Muscle layer of duodenum (tissue), 2 donors: ENCODE measurements around the gene RPL29.

ENCODE experiments used
- H3K27ac ChIP-seq: one replicate; pipeline ENCODE4 v1.7.0; 2013; ENCODE audit warnings: mild to moderate bottlenecking, low read length
- H3K27me3 ChIP-seq: one replicate; pipeline ENCODE4 v1.7.0; 2013; ENCODE audit warnings: low read depth, mild to moderate bottlenecking, control low read depth, low read length
- H3K36me3 ChIP-seq, 2 donors: one replicate each; pipeline ENCODE4 v1.7.0; 2013; ENCODE audit warnings: low read length in 2 of 2, control low read depth in 1 of 2, mild to moderate bottlenecking in 1 of 2; ENCODE audit not compliant: insufficient read depth in 2 of 2, control insufficient read depth in 1 of 2
- H3K4me1 ChIP-seq, 2 donors: one replicate each; pipeline ENCODE4 v1.7.0; 2013; ENCODE audit warnings: low read length in 2 of 2, mild to moderate bottlenecking in 2 of 2, control low read depth in 1 of 2, moderate library complexity in 1 of 2; ENCODE audit not compliant: insufficient read depth in 2 of 2, control insufficient read depth in 1 of 2
- H3K4me3 ChIP-seq, 2 donors: one replicate each; pipeline ENCODE4 v1.7.0; 2013; ENCODE audit warnings: low read length in 2 of 2, low read depth in 1 of 2, mild to moderate bottlenecking in 1 of 2
- H3K9me3 ChIP-seq, 2 donors: one replicate each; pipeline ENCODE4 v1.7.0; 2013; ENCODE audit warnings: low read length in 2 of 2, control low read depth in 1 of 2, mild to moderate bottlenecking in 1 of 2; ENCODE audit not compliant: control insufficient read depth in 1 of 2
- donor health status: healthy.

RPL29 gene

GRCh38 chr3:52024765-52025452 is 29.2 kb upstream of the RPL29 start:
- Histone ChIP-seq H3K36me3 (no peaks in the 10 kb centered on the region), H3K27me3 (no peaks in the 10 kb centered on the region), H3K27ac (no peak overlapping the region), H3K9me3 (no peaks in the 10 kb centered on the region), H3K4me3 (no peak overlapping the region), H3K4me1 (peaks cover 8 to 18% of the 10 kb centered on the region in 2 donors)

- Histone ChIP-seq H3K9me3 (no peaks in the 10 kb centered on the region), H3K4me1 (peaks cover 8 to 24% of the 10 kb centered on the region in 2 donors), H3K36me3 (no peaks in the 10 kb centered on the region), H3K27ac (no peak overlapping the region), H3K4me3 (no peak overlapping the region), H3K27me3 (no peaks in the 10 kb centered on the region)
These were observed 28.4 kb upstream of the RPL29 start for GRCh38 chr3:52023860-52024764.

- Histone ChIP-seq H3K9me3 (no peaks in the 10 kb centered on the region), H3K36me3 (no peaks in the 10 kb centered on the region), H3K4me3 (no peak overlapping the region), H3K27ac (peak overlapping the region; percentile 39), H3K4me1 (peaks cover 8 to 24% of the 10 kb centered on the region in 2 donors), H3K27me3 (no peaks in the 10 kb centered on the region)
These were observed 27.5 kb upstream of the RPL29 start for GRCh38 chr3:52023101-52023770.

GRCh38 chr3:52022323-52023100 is 26.8 kb upstream of the RPL29 start:
- no peaks in the 10 kb centered on the region for H3K27me3 ChIP-seq
- peaks cover 8 to 24% of the 10 kb centered on the region in 2 donors for H3K4me1 ChIP-seq
- H3K27ac ChIP-seq = peak overlapping the region; percentile 39
- no peaks in the 10 kb centered on the region for H3K9me3 ChIP-seq
- no peaks in the 10 kb centered on the region for H3K36me3 ChIP-seq
- no peak overlapping the region for H3K4me3 ChIP-seq

GRCh38 chr3:52021489-52022268 is 26.0 kb upstream of the RPL29 start:
- Histone ChIP-seq H3K36me3 (no peaks in the 10 kb centered on the region), H3K4me1 (peaks cover 8 to 24% of the 10 kb centered on the region in 2 donors), H3K4me3 (no peak overlapping the region), H3K27me3 (no peaks in the 10 kb centered on the region), H3K27ac (no peak overlapping the region), H3K9me3 (no peaks in the 10 kb centered on the region)

GRCh38 chr3:52020796-52021195 is 25.1 kb upstream of the RPL29 start:
- H3K27me3 ChIP-seq = no peaks in the 10 kb centered on the region
- no peak overlapping the region for H3K4me3 ChIP-seq
- no peaks in the 10 kb centered on the region for H3K36me3 ChIP-seq
- H3K9me3 ChIP-seq = no peaks in the 10 kb centered on the region
- H3K27ac ChIP-seq = no peak overlapping the region
- H3K4me1 ChIP-seq = peaks cover 8 to 24% of the 10 kb centered on the region in 2 donors

GRCh38 chr3:52019352-52020080 is 23.8 kb upstream of the RPL29 start:
- no peak overlapping the region for H3K27ac ChIP-seq
- H3K4me3 ChIP-seq = no peak overlapping the region
- no peaks in the 10 kb centered on the region for H3K36me3 ChIP-seq
- H3K4me1 ChIP-seq = peaks cover 8 to 24% of the 10 kb centered on the region in 2 donors
- H3K27me3 ChIP-seq = no peaks in the 10 kb centered on the region
- no peaks in the 10 kb centered on the region for H3K9me3 ChIP-seq

- no peaks in the 10 kb centered on the region for H3K36me3 ChIP-seq
- no peaks in the 10 kb centered on the region for H3K9me3 ChIP-seq
- no peak overlapping the region for H3K4me3 ChIP-seq
- no peaks in the 10 kb centered on the region for H3K27me3 ChIP-seq
- H3K27ac ChIP-seq = no peak overlapping the region
- peaks cover 8 to 24% of the 10 kb centered on the region in 2 donors for H3K4me1 ChIP-seq
These were observed 22.8 kb upstream of the RPL29 start for GRCh38 chr3:52018319-52019000.

GRCh38 chr3:52017586-52017985 is 21.9 kb upstream of the RPL29 start:
- H3K4me3 ChIP-seq = no peak overlapping the region
- no peaks in the 10 kb centered on the region for H3K36me3 ChIP-seq
- no peaks in the 10 kb centered on the region for H3K27me3 ChIP-seq
- H3K9me3 ChIP-seq = no peaks in the 10 kb centered on the region
- H3K4me1 ChIP-seq = peaks cover 3 to 17% of the 10 kb centered on the region in 2 donors
- H3K27ac ChIP-seq = no peak overlapping the region
